ENCODE data around the gene RPS25.
A peak's percentile ranks its signal among the peaks of the same experiment; 100 is the strongest.
"Not testable (repeated sequence)": the region's sequence is repeated elsewhere in the genome, so short reads cannot be mapped to it uniquely, and the experiment has no call there.

RPS25 gene

GRCh38 chr11:118998388-118998717 is 19.8 kb downstream of the RPS25 start:
- Histone ChIP-seq H3K27me3 (ENCODE audit: insufficient read depth, poor library complexity, severe bottlenecking) (no peaks in the 10 kb centered on the region), H3K4me3 (replicated peaks; ENCODE audit: insufficient read depth, low read length) (peak overlapping the region; percentile 84), H3K27ac (replicated peaks) (peak overlapping the region; percentile 71)
- TF ChIP-seq POLR2AphosphoS5 (IDR thresholded peaks at IDR 0.05; ENCODE audit: low read depth): no peak
- no peak for TF ChIP-seq REST (IDR thresholded peaks at IDR 0.05; ENCODE audit: insufficient replicate concordance, low read depth)
- TF ChIP-seq SPI1 (IDR thresholded peaks at IDR 0.05; ENCODE audit: borderline replicate concordance, low read depth): no peak
- TF ChIP-seq CTCF (IDR thresholded peaks at IDR 0.05; ENCODE audit: insufficient read depth, low read length): no peak
- TF ChIP-seq GABPA (IDR thresholded peaks at IDR 0.05; ENCODE audit: low read depth): no peak
- no peak for DNase-seq (ENCODE audit: low read depth in 1 of 2, low spot score in 1 of 2)

GRCh38 chr11:118997627-118998387 is 20.3 kb downstream of the RPS25 start, which contains the start of gene CENATAC:
Gene CENATAC (plus strand): TSS chr11:118998138. CDS start chr11:118998198, 60 bp downstream.
- Histone ChIP-seq H3K27me3 (ENCODE audit: insufficient read depth, poor library complexity, severe bottlenecking) (no peaks in the 10 kb centered on the region), H3K4me3 (replicated peaks; ENCODE audit: insufficient read depth, low read length) (peak within 1 kb of the TSS; percentile 84), H3K27ac (replicated peaks) (peak within 1 kb of the TSS; percentile 71)
- TF ChIP-seq GABPA (IDR thresholded peaks at IDR 0.05; ENCODE audit: low read depth) (no peak), REST (IDR thresholded peaks at IDR 0.05; ENCODE audit: insufficient replicate concordance, low read depth) (peak; percentile 33), POLR2AphosphoS5 (IDR thresholded peaks at IDR 0.05; ENCODE audit: low read depth) (peak; percentile 84), SPI1 (IDR thresholded peaks at IDR 0.05; ENCODE audit: borderline replicate concordance, low read depth) (no peak), CTCF (IDR thresholded peaks at IDR 0.05; ENCODE audit: insufficient read depth, low read length) (no peak)
- peak; percentile 89 to 93 for DNase-seq (ENCODE audit: low read depth in 1 of 2, low spot score in 1 of 2)

GRCh38 chr11:118996926-118997626 is 21.1 kb downstream of the RPS25 start:
- TF ChIP-seq CTCF (IDR thresholded peaks at IDR 0.05; ENCODE audit: insufficient read depth, low read length): peak; percentile 67
- no peak for TF ChIP-seq POLR2AphosphoS5 (IDR thresholded peaks at IDR 0.05; ENCODE audit: low read depth)
- TF ChIP-seq SPI1 (IDR thresholded peaks at IDR 0.05; ENCODE audit: borderline replicate concordance, low read depth): peak; percentile 26; the same call in 1 of the 2 replicates
- H3K4me3 ChIP-seq (replicated peaks; ENCODE audit: insufficient read depth, low read length): peak overlapping the region; percentile 84
- H3K27ac ChIP-seq (replicated peaks): peak overlapping the region; percentile 71
- H3K27me3 ChIP-seq (ENCODE audit: insufficient read depth, poor library complexity, severe bottlenecking): no peaks in the 10 kb centered on the region
- DNase-seq (ENCODE audit: low read depth in 1 of 2, low spot score in 1 of 2): peak; percentile 67 to 71

GRCh38 chr11:118991486-118992038 is 26.6 kb downstream of the RPS25 start:
- not testable (repeated sequence) for H3K27ac ChIP-seq (replicated peaks); DNase-seq (ENCODE audit: low read depth in 1 of 2, low spot score in 1 of 2); H3K4me3 ChIP-seq (replicated peaks; ENCODE audit: insufficient read depth, low read length); H3K27me3 ChIP-seq (ENCODE audit: insufficient read depth, poor library complexity, severe bottlenecking)
